HG02852 (cell line): Measurements from ENCODE around the gene RSKR.
A peak's percentile ranks its signal among the peaks of the same experiment; 100 is the strongest.
"Not testable (repeated sequence)": the region's sequence is repeated elsewhere in the genome, so short reads cannot be mapped to it uniquely, and the experiment has no call there.

ENCODE experiments used
- ATAC-seq: cut with Tn5 transposase; IDR thresholded peaks from one replicate; pipeline ENCODE4 v1.9.1; 2021; ENCODE audit warnings: mild to moderate bottlenecking, moderate library complexity; ENCODE audit not compliant: unreplicated experiment

Gene RSKR

GRCh38 chr17:28579526-28579925 lies 34.5 kb downstream of the RSKR start:
- ATAC-seq = peak; percentile 40

DNA sequence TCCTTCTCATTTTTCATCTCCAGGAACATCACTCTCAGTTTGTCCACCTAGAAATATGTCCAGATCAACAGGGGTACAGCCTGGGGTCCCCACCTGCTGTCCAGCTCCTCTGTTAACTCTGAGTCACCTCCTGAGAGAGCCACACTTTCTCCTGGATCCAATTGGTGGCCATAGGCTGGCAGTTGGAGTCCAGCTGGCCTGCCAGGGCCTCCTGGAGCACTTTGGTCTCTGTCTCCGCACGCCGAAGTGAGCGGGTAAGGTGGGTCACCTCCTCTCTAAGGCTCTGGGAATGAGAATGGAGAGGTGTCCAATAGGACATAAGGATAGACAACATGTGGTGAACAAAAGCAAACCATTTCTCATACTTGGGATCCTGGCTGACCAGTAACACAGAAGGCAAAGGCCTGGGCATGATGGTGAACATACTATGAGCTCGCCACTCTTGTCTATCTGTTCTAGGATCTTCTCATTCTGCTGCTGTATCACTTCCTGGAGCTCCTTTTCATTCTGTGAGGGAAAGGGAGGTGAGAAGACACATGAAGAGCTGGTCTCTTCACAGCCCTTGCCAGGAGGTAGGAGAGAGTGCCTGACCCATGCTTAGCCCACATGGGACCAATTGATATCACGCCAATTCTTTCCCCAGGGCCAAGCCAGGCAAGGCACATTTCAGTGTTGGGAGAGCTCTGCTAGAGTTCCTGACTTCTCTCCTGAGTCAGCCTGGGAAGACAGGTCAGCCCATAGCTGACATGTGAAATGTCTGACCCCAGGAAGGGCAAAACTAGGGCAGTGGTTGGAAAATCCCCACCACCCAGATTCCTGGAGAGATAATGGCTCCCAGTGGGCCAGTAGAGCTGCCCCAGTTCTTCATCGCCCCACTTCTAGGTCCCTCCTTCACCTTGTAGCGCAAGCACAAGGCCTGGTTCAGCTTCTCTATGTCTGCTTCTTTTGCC lies 35.5 kb downstream of the RSKR start:
- no peak for ATAC-seq

GRCh38 chr17:28577466-28577824 lies 36.5 kb downstream of the RSKR start:
- no peak for ATAC-seq

GRCh38 chr17:28576758-28577465 lies 37.1 kb downstream of the RSKR start, which contains the start of gene ALDOC:
ALDOC (minus strand) TSS chr17:28576895; CDS start chr17:28575532, 1,363 bp downstream.
- ATAC-seq = peak; percentile 78

DNA sequence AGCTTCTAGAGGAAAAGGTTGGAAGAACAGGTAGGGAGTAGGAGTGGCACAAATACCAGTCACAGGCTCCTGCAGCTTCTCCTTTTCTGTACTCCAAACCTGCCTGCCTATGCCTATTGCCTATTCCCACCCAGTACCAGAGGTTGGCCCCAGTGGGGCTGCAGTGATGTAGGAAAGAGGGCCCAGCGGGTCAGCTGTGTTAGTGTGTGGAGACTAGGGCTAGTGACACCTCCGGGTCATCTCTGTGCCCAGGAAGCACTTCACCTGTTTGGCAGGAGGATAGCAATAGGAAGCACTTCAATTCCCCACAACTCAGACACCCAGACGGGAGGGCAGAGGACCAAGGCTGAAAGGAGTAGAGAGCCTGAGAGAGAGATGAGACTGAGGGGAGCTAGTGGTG lies 38.0 kb downstream of the RSKR start:
- not testable (repeated sequence) for ATAC-seq

DNA sequence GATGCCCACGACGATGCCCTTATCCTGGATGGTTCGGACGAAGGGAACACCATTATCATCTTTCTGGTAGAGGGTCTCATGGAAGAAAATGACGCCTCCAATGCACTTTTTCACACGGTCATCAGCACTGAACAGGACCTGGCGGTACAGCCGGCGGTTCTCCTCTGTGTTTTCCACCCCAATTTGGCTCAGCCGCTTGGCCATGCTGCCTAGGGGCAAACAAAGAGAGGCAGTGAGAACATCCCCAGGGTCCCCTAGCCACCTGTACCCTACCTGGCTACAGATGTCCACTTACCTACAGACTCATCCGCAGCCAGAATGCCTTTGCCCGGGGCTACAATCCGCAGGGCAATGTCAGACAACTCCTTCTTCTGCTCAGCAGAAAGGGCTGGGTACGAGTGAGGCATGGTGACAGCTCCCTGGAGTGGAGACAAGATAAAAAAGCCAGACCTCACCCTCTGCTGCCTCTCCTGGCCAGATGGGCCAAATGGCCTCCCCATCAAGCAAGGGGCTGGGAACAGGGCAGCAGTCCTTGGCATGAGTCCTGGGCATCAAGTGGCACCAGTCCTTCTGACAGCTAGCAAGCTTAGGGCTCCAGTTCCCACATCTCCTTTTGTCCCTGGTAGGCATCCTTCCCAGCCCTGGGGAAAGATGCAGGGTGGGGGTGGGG lies 38.7 kb downstream of the RSKR start:
- no peak for ATAC-seq

GRCh38 chr17:28574526-28574925 lies 39.5 kb downstream of the RSKR start:
- no peak for ATAC-seq

- ATAC-seq = no peak
Measured at GRCh38 chr17:28573966-28574480, 40.0 kb downstream of the RSKR start.

DNA sequence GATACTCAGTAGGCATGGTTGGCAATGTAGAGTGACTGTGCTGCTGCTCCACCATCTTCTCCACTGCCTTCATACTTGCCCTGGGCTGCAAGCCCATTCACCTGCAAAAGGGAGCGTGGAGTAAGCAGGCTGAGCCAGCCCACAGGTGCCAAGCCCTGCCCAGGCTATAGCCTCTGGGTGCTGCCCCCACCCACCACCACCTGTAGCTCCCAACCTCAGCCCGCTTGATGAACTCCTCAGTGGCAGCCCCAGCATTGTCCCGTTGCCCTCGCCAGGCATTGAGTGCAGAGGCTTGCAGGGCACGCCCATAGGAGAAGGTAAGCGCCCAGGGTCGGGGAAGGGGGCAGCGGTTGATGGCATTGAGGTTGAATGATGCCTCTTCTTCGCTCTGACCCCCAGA lies 40.5 kb downstream of the RSKR start:
- ATAC-seq = no peak

GRCh38 chr17:28573040-28573380 lies 41.0 kb downstream of the RSKR start:
- ATAC-seq = no peak

GRCh38 chr17:28572259-28573039 lies 41.5 kb downstream of the RSKR start:
- no peak for ATAC-seq

GRCh38 chr17:28571361-28572122 lies 42.4 kb downstream of the RSKR start, which contains the start of gene PIGS:
PIGS (minus strand) TSS chr17:28571524; CDS start chr17:28571496, 28 bp downstream.
- ATAC-seq = peak; percentile 91

DNA sequence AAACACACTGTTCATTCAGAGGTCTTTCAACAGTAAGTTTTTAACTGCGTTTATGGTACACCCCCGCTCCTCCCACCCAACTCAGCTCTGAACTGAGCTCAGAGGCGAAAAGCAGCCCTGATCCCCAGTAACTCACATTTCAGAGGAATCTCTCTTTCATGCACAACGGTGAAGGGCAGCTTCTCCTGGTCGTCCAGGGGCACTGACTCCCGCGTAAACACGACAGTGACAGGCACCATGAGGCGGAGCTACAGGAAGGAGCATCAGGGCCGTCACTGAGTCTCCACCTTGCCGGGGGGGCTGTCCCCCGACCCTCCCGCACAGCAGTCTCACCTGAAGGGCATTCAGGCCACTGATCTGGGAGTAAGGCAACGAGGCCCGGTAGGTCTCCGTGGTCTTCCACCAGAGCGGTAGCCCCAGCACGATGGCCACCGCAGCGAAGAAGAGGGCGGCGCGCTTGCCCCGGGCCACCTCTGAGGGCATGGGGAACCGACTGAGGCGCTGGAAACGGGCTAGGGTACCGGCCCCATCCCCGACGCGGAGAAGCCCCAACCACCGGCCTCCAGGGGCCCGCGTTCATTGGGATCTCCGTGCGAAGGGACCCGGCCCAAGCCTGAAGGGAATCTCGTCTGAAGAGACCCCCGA lies 43.1 kb downstream of the RSKR start:
- ATAC-seq = peak; percentile 29

- ATAC-seq = no peak
Measured at GRCh38 chr17:28569446-28569845, 44.5 kb downstream of the RSKR start.

DNA sequence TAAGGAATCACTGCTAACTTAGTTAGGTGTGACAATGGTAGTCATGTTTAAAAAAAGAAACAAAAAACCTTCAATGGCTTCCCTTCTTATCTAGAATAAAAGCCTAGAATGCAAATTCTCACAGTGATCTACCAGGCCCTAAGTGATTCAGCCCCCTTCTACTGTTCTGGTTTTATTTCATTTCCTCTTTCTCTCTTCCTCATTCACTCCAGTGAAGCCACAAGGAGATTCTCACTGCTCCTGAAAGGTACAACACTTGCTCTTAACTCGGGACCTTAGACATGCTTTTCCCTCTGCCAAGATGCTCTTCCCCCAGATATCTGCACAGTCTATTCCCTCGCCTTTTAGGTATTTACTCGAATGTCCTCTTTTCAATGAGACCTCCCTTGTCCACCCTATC lies 46.4 kb downstream of the RSKR start:
- no peak for ATAC-seq

DNA sequence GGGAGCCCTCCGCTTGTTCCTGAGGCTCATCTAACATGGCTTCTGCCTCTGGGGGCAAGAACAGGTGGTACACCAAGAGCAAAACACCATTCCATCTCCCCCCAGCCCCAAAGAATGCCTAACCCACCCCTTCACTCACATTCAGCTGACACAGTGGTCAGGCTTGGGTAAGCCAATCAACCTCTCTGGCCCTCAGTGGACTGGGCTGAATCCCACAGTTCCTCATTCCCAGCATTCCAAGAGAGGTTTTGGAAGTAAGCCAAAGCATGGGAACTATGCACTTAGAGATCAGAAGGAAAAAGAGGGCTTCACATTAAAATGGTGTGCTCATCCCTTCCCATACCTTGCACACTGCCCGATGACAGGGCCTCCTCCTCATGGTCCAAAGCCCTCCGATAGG lies 50.5 kb downstream of the RSKR start:
- no peak for ATAC-seq
